ENCODE results near the gene PRR20G.
"Not testable (repeated sequence)": the region's sequence is repeated elsewhere in the genome, so short reads cannot be mapped to it uniquely, and the experiment has no call there.

The PRR20G gene

GRCh38 chr3:127287840-127288239 is at the start of gene PRR20G:
Gene PRR20G (minus strand): TSS chr3:127288046. CDS start chr3:127287365, 681 bp downstream.
- in situ Hi-C loops (cut with MboI; ENCODE audit: low sequenced_read_pairs), result no loop called here

- in situ Hi-C loops (cut with MboI; ENCODE audit: low sequenced_read_pairs), result no loop called here
These were observed 49.2 kb upstream of the PRR20G start for GRCh38 chr3:127337001-127337400.

- in situ Hi-C loops (cut with MboI; ENCODE audit: low sequenced_read_pairs), result no loop called here
These were observed 48.3 kb upstream of the PRR20G start for GRCh38 chr3:127336101-127336500.

GRCh38 chr3:127330385-127330784 is 42.5 kb upstream of the PRR20G start:
- in situ Hi-C loops (cut with MboI; ENCODE audit: low sequenced_read_pairs), result no loop called here

- in situ Hi-C loops (cut with MboI; ENCODE audit: low sequenced_read_pairs), result no loop called here
These were observed 41.9 kb upstream of the PRR20G start for GRCh38 chr3:127329631-127330285.

- in situ Hi-C loops (cut with MboI; ENCODE audit: low sequenced_read_pairs), result no loop called here
These were observed 40.6 kb upstream of the PRR20G start for GRCh38 chr3:127328421-127328820.

GRCh38 chr3:127326341-127326740 is 38.5 kb upstream of the PRR20G start:
- in situ Hi-C loops (cut with MboI; ENCODE audit: low sequenced_read_pairs), result no loop called here

- in situ Hi-C loops (cut with MboI; ENCODE audit: low sequenced_read_pairs), result no loop called here
These were observed 37.7 kb upstream of the PRR20G start for GRCh38 chr3:127325629-127325961.

GRCh38 chr3:127324913-127325628 is 37.2 kb upstream of the PRR20G start:
- in situ Hi-C loops (cut with MboI; ENCODE audit: low sequenced_read_pairs), result no loop called here

GRCh38 chr3:127324076-127324475 is 36.2 kb upstream of the PRR20G start:
- in situ Hi-C loops (cut with MboI; ENCODE audit: low sequenced_read_pairs), result no loop called here

GRCh38 chr3:127323581-127323980 is 35.7 kb upstream of the PRR20G start:
- in situ Hi-C loops (cut with MboI; ENCODE audit: low sequenced_read_pairs), result no loop called here

GRCh38 chr3:127321371-127321770 is 33.5 kb upstream of the PRR20G start:
- in situ Hi-C loops (cut with MboI; ENCODE audit: low sequenced_read_pairs), result no loop called here

GRCh38 chr3:127320529-127321121 is 32.8 kb upstream of the PRR20G start:
- in situ Hi-C loops (cut with MboI; ENCODE audit: low sequenced_read_pairs), result no loop called here

GRCh38 chr3:127316685-127317084 is 28.8 kb upstream of the PRR20G start:
- in situ Hi-C loops (cut with MboI; ENCODE audit: low sequenced_read_pairs), result no loop called here

- in situ Hi-C loops (cut with MboI; ENCODE audit: low sequenced_read_pairs), result no loop called here
These were observed 25.0 kb upstream of the PRR20G start for GRCh38 chr3:127312818-127313217.

- in situ Hi-C loops (cut with MboI; ENCODE audit: low sequenced_read_pairs), result not testable (repeated sequence)
These were observed 21.0 kb upstream of the PRR20G start for GRCh38 chr3:127308821-127309220.

- in situ Hi-C loops (cut with MboI; ENCODE audit: low sequenced_read_pairs), result no loop called here
These were observed 20.1 kb upstream of the PRR20G start for GRCh38 chr3:127307916-127308315.

GRCh38 chr3:127307112-127307835 is 19.4 kb upstream of the PRR20G start:
- in situ Hi-C loops (cut with MboI; ENCODE audit: low sequenced_read_pairs), result no loop called here

GRCh38 chr3:127306361-127307111 is 18.7 kb upstream of the PRR20G start:
- in situ Hi-C loops (cut with MboI; ENCODE audit: low sequenced_read_pairs), result no loop called here

- in situ Hi-C loops (cut with MboI; ENCODE audit: low sequenced_read_pairs), result no loop called here
These were observed 17.7 kb upstream of the PRR20G start for GRCh38 chr3:127305499-127306060.

All from HL-60/S4 treated with phorbol 12-myristate 13-acetate at 8.2 ng/mL for 4 days and 3 days (cell line).